K562 (cell line): ENCODE measurements around the gene OR2C1. TPM values are rescaled to one million over a fixed set of nuclear protein-coding genes. Genes with fewer than 3 reads are reported as not detected.

ENCODE experiments used
- BRD4 ChIP-seq: fragments of 200-600 bp; sonication (generic); IDR thresholded peaks from 2 replicates; pipeline ENCODE4 v1.6.1; 2017; ENCODE audit warnings: inconsistent platforms
- BRF2 ChIP-seq: IDR thresholded peaks from 3 replicates; pipeline ENCODE4 v1.6.1; 2011; ENCODE audit warnings: borderline replicate concordance, mild to moderate bottlenecking; ENCODE audit not compliant: insufficient read length, insufficient read depth
- CBX3 ChIP-seq, 2 experiments: IDR thresholded peaks; 1 replicate in 1 of 2; 2 replicates in 1 of 2; pipeline ENCODE4 v1.6.1; 2012; ENCODE audit warnings: inconsistent platforms in 2 of 2, low read length in 2 of 2, borderline replicate concordance in 1 of 2, control low read depth in 1 of 2
- CEBPB ChIP-seq: fragments of 450-650 bp; IDR thresholded peaks from 2 replicates; pipeline ENCODE4 v1.6.1; 2016; ENCODE audit warnings: missing genetic modification characterization, missing compliant biosample characterization
- DMBX1 ChIP-seq: fragments of 250-450 bp; sonication (Bioruptor Pico); IDR thresholded peaks from 2 replicates; pipeline ENCODE4 v1.8.0; 2022; ENCODE audit warnings: inconsistent platforms, mild to moderate bottlenecking, moderate library complexity, borderline replicate concordance
- HDAC1 ChIP-seq, 2 experiments: fragments of 450-650 bp; IDR thresholded peaks; 2 replicates each; pipeline ENCODE4 v1.6.1; 2016 to 2017; ENCODE audit warnings: inconsistent platforms in 1 of 2, mild to moderate bottlenecking in 1 of 2, moderate library complexity in 1 of 2
- HDAC2 ChIP-seq: fragments of 450-650 bp; IDR thresholded peaks from 2 replicates; pipeline ENCODE4 v1.6.1; 2016; ENCODE audit warnings: mild to moderate bottlenecking
- IRF9 ChIP-seq: fragments of 450-650 bp; IDR thresholded peaks from 2 replicates; pipeline ENCODE4 v1.6.1; 2016; ENCODE audit warnings: missing biosample characterization, missing genetic modification characterization
- LEF1 ChIP-seq: fragments of 450-650 bp; IDR thresholded peaks from 2 replicates; pipeline ENCODE4 v1.6.1; 2016; ENCODE audit warnings: mild to moderate bottlenecking
- MEF2D ChIP-seq: conservative IDR thresholded peaks from 2 replicates; pipeline ENCODE4 v1.6.1; 2016; ENCODE audit warnings: low read depth, missing genetic modification characterization, missing compliant biosample characterization
- NKRF ChIP-seq: fragments of 450-650 bp; IDR thresholded peaks from 2 replicates; pipeline ENCODE4 v1.6.1; 2016; ENCODE audit warnings: borderline replicate concordance
- PPARD ChIP-seq: fragments of 250-450 bp; sonication (Bioruptor Pico); IDR thresholded peaks from 2 replicates; pipeline ENCODE4 v1.8.0; 2022; ENCODE audit warnings: inconsistent platforms, mild to moderate bottlenecking, moderate library complexity
- PRDM10 ChIP-seq: fragments of 450-650 bp; IDR thresholded peaks from 2 replicates; pipeline ENCODE4 v1.6.1; 2018; ENCODE audit not compliant: partially characterized antibody
- TAF15 ChIP-seq: fragments of 200-400 bp; formaldehyde crosslinking; IDR thresholded peaks from 2 replicates; pipeline ENCODE4 v1.6.1; 2017; ENCODE audit warnings: mild to moderate bottlenecking, low read depth, low read length, moderate library complexity
- TRIM28 ChIP-seq: fragments of 450-650 bp; IDR thresholded peaks from 2 replicates; pipeline ENCODE4 v1.6.1; 2017
- ZBTB33 ChIP-seq: sonication (generic); formaldehyde crosslinking; IDR thresholded peaks from 2 replicates; pipeline ENCODE4 v1.8.1; 2023; ENCODE audit warnings: mild to moderate bottlenecking, missing genetic modification reagents
- ZKSCAN3 ChIP-seq: fragments of 250-450 bp; sonication (Bioruptor Pico); IDR thresholded peaks from 2 replicates; pipeline ENCODE4 v1.4.0; 2020
- ZNF57 ChIP-seq: fragments of 450-650 bp; formaldehyde crosslinking; IDR thresholded peaks from 2 replicates; pipeline ENCODE4 v1.4.0; 2020; ENCODE audit warnings: mild to moderate bottlenecking, moderate library complexity
- polyA plus RNA-seq, 8 experiments: library from polyadenylated mRNA; depleted of rRNA in 4 of 8; stranded (reverse) in 5 of 8; unstranded in 3 of 8; fragments of >200 nt; fragmentation: Nextera tagmentation in 2 of 8; fragmentation: Illumina TruSeq in 1 of 8; extraction: Ambion mirVana in 2 of 8; extraction: Trizol in 1 of 8; gene quantifications; 2 replicates each; pipeline versions ENCODE4 v1.2.1 to v1.2.3, GENCODE V29; 2011 to 2014; ENCODE audit warnings: inconsistent platforms in 1 of 8, missing spikeins in 1 of 8
- total RNA-seq, 7 experiments: library from RNA; depleted of rRNA in 6 of 7; stranded (reverse); fragments of >200 nt in 6 of 7; fragmentation: Illumina TruSeq in 2 of 7; extraction: Trizol in 2 of 7; gene quantifications; 2 replicates each; pipeline versions ENCODE4 v1.2.1 to v1.2.3, GENCODE V29; 2011 to 2021; ENCODE audit warnings: low replicate concordance in 1 of 7

The OR2C1 gene
- total and polyA plus RNA-seq, 9 of the 15 experiments (the other 6 are each of a cell fraction or from before 2014, with no cell fraction given): not detected

GRCh38 chr16:3317315-3317999 is 38.2 kb upstream of the OR2C1 start (continued):
- TF ChIP-seq ZNF57 (CRISPR knock-in tag) (no peak), BRF2 (no peak), ZBTB33 (CRISPR knock-in tag) (no peak), IRF9 (peak; percentile 64; the same call in 1 of the 2 replicates), HDAC2 (peak; percentile 51; the same call in 1 of the 2 replicates), HDAC1 (IDR thresholded peaks at IDR 0.05) (peak in 1 of 2 experiments; percentile 64; a peak in 1 of 4 replicates), DMBX1 (CRISPR knock-in tag) (0 out of 2 replicates have a peak, but pooled peaks have one; percentile 22), LEF1 (peak; percentile 64; the same call in 1 of the 2 replicates), CEBPB (tag) (peak; percentile 72), MEF2D (tag) (0 out of 2 replicates have a peak, but pooled peaks have one; percentile 28), ZKSCAN3 (no peak), TRIM28 (peak; percentile 100), NKRF (no peak), BRD4 (no peak), CBX3 (IDR thresholded peaks at IDR 0.05; ENCODE audit: borderline replicate concordance in 1 of 2, low read length in 2 of 2) (peak in 1 of 2 experiments; percentile 99; a peak in 2 of 3 replicates), TAF15 (no peak), PPARD (CRISPR knock-in tag) (no peak), PRDM10 (no peak)
